GM18870 (cell line): ENCODE measurements around the gene ZNF771.

Experiments
- ATAC-seq: cut with Tn5 transposase; IDR thresholded peaks from one replicate; pipeline ENCODE4 v1.9.1; 2021; ENCODE audit warnings: moderate library complexity; ENCODE audit not compliant: unreplicated experiment

The ZNF771 gene

GRCh38 chr16:30397776-30398660, 9.4 kb upstream of the ZNF771 start:
- ATAC-seq: no peak

- no peak for ATAC-seq
Measured at GRCh38 chr16:30398661-30399434, 8.6 kb upstream of the ZNF771 start.

GRCh38 chr16:30399435-30400186, 7.8 kb upstream of the ZNF771 start:
- no peak for ATAC-seq

- ATAC-seq: no peak
Measured at GRCh38 chr16:30401768-30402425, 5.5 kb upstream of the ZNF771 start.

GRCh38 chr16:30406795-30407101, 658 bp upstream of the ZNF771 start:
- no peak for ATAC-seq

DNA sequence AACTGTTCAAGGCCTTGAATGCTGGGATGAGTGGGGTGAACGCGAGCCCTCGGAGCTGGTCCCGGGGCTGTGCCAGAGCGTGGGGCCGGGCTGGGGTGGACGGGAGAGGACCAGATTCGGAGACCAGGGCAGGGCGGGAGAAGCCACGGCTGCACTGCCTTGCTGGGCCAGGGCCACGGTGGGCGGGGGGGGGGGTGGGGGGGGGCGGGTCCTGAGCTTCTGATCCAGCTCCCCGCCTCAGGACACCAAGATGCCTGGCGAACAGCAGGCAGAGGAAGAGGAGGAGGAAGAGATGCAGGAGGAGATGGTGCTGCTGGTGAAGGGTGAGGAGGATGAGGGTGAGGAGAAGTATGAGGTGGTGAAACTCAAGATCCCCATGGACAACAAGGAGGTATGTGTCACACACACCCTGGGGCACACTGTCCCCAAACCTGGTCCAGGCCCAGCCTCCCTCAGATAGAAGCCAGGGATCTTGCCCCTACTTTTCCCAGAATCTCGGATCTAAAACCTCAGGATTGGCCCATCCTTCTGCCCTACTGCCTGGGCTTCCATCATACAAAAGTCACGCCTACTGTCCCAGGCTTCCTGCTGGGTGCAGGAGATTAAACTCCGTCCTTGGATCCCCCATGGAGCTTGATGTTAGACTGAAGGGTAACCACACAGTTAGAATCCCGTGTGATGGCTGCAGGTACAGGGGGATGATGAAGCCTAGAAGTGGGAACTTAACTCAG, 563 bp downstream of the ZNF771 start:
- ATAC-seq: no peak

DNA sequence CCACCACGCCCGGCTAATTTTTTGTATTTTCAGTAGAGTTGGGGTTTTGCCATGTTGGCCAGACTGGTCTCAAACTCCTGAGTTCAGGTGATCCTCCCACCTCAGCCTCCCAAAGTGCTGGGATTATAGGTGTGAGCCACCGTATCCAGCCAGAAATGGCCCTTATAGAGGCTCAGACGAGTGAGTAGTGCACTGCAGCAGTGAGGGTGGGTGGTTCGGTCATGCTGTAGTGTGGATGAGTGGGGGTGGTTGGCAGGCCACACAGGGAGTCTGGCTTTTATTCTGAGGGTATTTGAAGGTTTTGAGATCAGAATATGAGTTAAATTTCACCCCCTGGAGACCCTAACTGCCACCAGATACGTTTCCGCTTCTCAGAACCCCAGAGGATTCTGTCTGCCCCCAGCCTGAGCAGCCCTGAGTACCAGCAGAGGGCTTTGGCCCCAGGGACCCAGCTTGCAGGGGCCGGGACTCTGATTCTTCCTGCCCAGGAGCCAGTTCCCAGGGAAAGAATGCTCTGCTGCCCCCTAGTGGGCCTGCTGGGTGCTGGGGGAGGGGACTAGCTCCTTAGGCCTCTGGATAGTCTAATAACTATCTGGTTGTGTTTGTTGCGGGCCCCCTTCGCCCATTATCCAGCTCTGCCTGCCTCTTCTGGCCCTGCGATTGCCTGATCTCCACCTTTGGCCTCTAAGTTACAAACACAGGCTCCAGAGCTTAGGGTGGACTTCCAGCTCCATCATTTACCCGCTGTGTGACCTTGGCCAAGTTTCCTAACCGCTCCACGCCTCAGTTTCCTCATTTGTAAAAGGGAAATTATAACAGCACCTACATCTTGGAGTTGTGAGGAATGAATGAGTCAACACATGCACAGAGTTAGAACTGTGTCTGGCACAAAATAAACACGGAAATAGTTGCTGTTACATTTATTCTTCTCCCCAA, 2.0 kb downstream of the ZNF771 start:
- peak; percentile 41 for ATAC-seq

DNA sequence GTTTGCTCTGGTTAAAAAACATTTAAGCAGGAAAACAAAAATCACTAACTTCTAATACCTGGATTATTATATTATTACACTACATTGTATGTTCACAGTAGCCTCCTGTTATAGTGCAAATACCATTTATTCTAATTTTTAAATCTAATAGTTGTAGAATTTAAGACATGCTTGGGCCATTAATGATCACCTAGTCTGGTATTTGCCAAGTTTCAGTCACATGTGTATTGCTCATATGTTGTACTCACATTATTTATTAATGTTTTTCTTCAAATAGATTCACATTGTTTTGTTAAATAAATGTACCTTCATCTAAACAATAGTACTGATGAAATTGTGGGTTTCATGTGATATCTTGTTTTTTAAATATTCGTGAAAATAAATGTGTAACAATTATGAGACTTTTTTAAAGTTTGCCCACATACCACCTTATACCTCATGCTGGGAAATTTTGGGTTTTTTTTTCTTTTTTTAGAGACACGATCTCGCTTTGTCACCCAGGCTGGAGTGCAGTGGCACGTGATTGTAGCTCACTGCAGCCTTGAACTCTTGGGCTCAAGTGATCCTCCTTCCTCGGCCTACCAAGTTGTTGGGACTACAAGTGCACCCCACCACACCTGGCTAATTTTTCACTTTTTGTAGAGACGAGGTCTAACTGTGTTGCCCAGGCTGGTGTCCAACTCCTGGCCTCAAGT, 5.9 kb downstream of the ZNF771 start:
- ATAC-seq: no peak

DNA sequence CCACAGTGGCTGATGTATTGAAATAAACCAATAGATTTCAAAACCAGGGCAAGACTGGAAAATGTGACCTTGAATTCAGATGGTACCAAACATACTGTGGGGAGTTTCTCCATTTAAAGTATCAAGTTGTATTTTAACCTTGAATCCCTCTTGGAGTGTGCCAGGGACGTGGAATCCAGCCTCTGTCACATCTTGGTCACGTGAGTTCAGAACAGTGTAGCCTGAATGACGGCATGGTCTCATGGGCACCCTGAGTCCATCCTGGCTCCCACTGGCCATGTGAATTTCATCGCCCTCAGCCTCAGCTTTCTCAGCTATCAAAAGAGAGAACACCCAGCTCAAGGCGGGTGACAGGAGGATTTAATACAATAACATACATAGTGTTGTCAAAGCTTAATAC, 6.8 kb downstream of the ZNF771 start:
- ATAC-seq: no peak

DNA sequence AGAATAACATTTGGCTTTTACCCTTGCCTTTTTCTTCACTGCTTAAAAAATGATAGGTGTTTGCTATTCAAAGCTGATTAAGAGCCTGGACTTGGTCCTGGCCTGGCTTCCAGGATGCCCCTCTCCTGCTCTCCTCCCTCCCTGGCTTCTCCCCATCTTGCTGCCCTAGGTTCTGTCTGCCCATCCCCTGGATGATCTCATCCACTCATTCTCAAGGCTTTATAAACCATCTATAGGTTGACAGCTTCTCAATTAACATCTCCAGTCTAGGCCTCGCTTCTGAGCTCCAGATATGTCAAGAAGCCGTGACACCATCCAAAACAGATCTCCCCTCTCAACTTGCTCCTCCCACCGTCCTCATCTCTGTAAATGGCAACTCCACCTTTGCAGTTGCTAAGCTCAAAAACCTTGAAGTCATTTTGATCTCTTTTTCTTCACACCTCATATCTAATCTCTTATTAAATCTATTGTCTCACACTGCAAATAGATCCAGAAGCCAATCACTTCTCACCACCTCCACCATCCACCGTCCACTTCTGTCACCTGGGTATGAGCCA, 8.7 kb downstream of the ZNF771 start:
- ATAC-seq: no peak

- no peak for ATAC-seq
Measured at GRCh38 chr16:30416624-30417528, 9.5 kb downstream of the ZNF771 start.

DNA sequence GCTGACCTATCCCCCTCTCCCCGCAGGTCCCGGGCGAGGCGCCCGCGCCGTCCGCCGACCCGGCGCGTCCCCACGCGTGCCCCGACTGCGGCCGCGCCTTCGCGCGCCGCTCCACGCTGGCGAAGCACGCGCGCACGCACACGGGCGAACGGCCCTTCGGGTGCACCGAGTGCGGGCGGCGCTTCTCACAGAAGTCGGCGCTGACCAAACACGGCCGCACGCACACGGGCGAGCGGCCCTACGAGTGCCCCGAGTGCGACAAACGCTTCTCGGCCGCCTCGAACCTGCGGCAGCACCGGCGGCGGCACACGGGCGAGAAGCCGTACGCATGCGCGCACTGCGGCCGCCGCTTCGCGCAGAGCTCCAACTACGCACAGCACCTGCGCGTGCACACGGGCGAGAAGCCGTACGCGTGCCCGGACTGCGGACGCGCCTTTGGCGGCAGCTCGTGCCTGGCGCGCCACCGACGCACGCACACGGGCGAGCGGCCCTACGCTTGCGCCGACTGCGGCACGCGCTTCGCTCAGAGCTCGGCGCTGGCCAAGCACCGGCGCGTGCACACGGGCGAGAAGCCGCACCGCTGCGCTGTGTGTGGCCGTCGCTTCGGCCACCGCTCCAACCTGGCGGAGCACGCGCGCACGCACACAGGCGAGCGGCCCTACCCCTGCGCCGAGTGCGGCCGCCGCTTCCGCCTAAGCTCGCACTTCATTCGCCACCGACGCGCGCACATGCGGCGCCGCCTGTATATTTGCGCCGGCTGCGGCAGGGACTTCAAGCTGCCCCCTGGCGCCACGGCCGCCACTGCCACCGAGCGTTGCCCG, 10.3 kb downstream of the ZNF771 start:
- ATAC-seq: peak; percentile 46

DNA sequence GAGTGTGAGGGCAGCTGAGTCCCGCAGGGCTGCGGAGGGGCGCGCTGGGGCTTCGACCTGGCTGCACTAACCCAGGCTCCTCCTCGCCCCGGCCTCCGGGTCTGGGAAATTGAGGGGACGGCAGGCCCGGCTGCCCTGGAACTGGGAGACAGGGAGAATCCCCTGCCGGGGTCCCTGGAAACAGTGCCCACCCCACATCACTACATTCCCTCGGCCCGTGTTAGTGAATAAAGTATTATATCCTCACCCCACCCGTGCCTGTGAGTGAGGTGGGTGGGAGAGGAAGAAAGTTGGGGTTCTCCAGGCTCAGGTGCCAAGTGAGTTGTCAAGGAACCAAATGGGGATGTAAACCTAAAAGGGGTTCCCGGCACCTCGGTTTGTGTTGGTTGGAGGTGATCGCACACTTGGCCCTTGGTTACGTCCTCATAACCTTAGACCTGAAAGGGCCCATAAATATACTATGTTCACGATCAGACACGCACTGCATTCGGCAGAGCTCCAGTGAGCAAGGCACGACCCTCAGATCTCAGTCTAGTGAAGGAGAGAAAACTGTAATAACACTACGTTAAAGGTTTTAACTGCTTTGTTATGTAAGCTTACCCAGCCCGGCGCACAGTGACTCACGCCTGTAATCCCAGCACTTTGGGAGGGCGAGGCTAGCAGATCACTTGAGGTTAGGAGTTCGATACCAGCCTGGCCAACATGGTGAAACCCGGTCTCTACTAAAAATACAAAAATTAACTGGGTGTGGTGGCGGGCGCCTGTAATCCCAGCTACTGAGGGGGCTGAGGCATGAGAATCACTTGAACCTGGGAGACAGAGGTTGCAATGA, 11.2 kb downstream of the ZNF771 start:
- ATAC-seq: no peak

DNA sequence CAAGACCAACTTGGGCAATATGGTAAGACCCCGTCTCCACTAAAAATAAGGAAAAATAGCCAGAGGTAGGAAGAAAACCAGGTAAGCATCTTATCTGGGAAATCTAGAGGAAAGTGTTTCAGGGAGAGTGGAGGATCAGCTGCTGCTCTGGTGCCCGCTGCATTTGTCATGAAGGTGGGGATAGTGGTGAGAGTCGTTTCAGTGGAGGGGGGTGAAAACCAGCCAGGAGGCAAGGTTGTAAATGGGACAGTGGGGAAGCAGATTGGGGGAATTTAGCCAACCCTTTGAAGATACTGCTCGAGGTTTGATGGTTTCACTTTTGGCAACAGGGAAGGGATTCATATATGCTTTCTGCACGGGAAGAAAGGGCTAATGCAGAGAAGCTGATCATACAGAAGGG, 13.6 kb downstream of the ZNF771 start:
- ATAC-seq: no peak

- ATAC-seq: no peak
Measured at GRCh38 chr16:30428055-30428454, 20.6 kb downstream of the ZNF771 start.

GRCh38 chr16:30429418-30429677, 21.9 kb downstream of the ZNF771 start:
- no peak for ATAC-seq
